GM21576 (cell line): ENCODE data around the gene VAV1.

ENCODE experiments used
- ATAC-seq: cut with Tn5 transposase; IDR thresholded peaks from one replicate; pipeline ENCODE4 v1.9.1; 2021; ENCODE audit warnings: mild to moderate bottlenecking, moderate library complexity; ENCODE audit not compliant: unreplicated experiment

The VAV1 gene, protein sequence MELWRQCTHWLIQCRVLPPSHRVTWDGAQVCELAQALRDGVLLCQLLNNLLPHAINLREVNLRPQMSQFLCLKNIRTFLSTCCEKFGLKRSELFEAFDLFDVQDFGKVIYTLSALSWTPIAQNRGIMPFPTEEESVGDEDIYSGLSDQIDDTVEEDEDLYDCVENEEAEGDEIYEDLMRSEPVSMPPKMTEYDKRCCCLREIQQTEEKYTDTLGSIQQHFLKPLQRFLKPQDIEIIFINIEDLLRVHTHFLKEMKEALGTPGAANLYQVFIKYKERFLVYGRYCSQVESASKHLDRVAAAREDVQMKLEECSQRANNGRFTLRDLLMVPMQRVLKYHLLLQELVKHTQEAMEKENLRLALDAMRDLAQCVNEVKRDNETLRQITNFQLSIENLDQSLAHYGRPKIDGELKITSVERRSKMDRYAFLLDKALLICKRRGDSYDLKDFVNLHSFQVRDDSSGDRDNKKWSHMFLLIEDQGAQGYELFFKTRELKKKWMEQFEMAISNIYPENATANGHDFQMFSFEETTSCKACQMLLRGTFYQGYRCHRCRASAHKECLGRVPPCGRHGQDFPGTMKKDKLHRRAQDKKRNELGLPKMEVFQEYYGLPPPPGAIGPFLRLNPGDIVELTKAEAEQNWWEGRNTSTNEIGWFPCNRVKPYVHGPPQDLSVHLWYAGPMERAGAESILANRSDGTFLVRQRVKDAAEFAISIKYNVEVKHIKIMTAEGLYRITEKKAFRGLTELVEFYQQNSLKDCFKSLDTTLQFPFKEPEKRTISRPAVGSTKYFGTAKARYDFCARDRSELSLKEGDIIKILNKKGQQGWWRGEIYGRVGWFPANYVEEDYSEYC

DNA sequence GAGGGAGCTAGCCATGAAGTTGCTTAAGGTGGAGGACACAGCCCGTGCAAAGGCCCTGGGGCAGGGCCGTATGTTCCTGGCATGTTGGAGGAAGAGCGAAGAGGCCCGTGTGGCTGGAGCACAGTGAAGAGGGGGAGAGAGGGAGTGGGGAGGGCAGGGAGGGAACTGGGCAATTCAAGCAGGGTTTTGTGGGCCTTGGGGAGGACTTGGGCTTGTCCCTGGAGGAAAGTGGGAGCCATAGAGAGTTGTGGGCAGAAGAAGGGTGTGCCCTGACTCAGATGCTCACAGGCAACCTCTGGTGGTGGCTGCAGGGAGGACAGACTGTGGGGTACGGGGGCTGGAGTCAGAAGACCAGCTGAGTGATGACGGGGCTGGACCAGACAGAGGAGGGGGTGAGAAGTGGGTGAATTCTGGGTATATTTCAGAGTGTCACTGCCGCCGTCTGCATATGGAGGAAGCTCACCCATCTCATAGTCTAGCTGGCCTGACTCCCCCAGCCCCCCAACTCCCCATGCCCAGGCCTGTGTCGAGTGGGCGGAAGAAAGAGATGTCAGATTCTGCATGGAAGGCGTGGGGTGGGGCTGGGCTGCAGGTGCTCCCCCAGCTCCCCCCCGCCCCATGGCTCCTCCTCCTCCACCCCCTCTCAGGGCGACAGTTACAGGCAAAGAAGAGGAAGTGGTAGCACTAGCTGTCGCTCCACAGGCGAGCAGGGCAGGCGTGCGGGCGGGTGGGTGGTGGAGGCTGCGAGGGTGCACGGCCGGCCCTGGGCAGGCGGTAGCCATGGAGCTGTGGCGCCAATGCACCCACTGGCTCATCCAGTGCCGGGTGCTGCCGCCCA is at the start of gene VAV1:
Gene VAV1, plus strand, starts transcription at position 681 of the 838 bp plus-strand sequence. Its CDS starts 100 bp downstream, at position 781.
- no peak for ATAC-seq

DNA sequence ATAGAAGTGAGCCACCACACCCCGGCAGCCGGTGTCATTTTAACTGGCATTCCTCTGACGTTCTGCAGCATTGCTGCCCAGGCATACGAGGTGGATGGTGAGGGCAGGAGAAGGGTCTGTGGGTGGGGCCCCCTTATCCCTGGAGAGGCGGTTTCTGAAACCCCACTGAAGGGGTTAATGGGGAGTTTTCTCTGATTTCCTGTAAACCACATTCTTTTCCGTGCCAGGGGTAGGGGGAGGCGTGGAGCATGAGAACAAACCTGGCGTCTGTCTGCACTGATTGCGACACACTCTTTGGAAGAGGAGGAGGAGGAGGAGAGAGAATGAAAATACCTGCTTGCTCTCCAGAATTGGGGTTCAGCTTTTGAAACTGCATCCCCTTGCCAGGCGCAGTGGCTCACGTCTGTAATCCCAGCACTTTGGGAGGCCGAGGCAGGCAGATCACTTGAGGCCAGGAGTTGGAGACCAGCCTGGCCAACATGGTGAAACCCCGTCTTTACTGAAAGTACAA is 49.3 kb upstream of the VAV1 start:
- ATAC-seq: no peak

DNA sequence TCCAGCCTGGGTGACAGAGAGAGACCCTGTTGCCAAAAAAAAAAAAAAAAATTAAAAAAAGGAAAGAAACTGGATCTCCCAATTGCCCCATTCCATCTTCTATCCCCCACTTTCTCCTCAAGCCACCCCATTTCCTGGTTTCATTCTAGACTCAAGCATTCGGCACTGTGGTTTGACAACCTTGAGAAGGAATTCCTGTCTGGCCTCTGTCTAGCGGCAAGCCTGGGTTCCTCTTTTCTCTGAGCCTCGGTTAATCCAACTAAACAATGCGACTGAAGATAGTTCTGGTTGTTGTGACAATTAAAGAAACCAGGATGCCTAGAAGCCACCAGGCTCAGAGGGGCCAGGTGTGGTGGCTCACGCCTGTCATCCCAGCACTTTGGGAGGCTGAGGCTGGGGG is 48.8 kb upstream of the VAV1 start:
- ATAC-seq: no peak

DNA sequence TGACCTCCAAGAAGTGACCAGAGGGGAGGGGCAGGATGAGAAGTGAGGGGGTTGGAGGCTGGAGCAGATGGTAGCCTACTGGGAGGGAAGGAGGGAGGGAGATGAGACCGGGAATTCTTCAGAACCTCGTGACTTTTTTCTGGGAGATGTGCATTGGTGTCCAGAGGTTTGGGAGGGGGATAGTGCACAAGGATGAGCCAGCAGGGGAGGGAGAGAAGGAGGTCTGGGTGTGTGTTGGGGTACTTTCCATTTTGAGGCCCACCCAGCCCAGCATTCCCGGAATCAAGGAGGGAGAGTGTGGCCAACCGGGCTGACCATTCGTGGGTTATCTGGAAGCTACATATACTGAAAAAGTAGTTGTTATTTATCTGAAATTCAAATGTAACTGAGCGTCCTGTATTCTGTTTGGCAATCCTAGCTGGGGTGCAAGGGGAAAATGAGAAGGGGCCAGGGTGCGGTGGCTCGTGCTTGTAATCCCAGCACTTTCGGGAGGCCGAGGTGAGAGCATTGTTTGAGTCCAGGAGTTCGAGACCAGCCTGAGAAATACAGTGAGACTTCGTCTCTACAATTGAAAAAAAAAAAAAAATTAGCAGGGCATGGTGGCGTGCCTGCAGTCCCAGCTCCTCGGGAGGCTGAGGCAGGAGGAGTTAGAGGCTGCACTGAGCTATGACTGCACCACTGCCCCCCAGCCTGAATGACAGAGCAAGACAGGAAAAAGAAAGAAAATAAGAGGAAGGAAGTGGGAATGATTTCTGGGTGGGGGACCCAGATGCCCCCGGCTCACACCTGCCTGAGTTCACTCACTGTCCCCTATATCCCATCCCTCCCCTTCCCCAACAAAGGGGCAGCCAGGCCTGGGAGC is 47.6 kb upstream of the VAV1 start:
- ATAC-seq: no peak

DNA sequence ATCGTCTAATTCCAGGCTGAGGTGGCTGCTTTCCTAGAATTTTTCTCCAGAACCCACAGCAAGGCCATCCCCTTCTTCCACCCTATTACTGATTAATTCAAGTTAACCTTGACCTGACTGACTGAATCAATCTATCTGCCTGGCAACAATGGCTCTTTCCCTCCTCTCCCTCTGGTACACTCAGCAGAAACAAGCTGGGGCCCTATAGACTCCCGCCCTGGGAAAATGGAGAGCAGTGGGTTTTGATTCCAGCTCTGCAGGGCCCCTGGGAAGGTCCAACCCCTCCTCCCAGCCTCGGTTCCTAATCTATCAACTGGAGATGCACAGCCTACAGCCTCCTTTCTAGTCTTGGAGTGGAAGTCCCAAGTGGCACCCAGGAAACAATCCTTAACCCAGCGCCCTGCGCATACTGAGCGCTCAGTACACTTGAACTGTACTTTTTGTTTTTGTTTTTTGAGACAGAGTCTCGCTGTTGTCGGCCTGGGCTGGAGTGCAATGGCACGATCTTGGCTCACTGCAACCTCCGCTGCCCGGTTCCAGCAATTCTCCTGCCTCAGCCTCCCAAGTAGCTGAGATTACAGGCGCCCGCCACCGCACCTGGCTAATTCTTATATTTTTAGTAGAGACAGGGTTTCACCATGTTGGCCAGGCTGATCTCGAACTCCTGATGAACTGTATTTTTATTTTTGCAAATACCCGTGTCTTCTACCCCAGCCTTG is 46.8 kb upstream of the VAV1 start:
- no peak for ATAC-seq

- no peak for ATAC-seq
Measured at GRCh38 chr19:6728346-6728745, 44.2 kb upstream of the VAV1 start.

GRCh38 chr19:6729573-6730152 is 42.8 kb upstream of the VAV1 start:
- no peak for ATAC-seq

DNA sequence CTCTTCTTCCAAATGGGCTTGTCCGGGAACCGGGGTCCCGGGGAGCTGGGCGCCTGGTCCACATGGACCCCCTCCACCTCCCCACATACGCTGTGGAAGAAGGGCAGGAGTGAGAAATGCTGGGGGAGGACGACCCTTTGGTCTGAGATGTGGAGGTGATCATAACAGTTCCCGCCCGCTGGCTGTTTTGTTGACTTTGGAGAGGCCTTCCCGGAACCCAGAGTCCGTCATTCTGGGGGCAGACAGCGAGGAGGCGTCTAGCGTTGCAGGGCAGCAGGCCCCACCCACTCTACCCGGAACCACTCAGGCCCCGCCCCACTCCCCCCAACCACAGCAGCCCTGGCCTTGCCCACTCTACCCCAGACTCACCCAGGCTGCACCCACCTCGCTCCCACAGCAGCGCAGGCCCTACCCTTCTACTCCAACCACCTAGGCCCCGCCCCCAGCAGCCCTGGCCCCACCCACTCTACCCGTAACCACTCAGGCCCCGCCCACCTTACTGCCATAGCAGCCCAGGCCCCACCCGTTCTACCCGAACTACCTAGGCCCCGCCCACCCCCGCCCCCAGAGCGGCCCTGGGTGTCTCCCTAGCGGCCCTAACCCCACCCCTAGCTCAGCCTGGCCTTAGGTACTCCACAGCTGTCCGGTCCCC is 42.2 kb upstream of the VAV1 start:
- no peak for ATAC-seq

DNA sequence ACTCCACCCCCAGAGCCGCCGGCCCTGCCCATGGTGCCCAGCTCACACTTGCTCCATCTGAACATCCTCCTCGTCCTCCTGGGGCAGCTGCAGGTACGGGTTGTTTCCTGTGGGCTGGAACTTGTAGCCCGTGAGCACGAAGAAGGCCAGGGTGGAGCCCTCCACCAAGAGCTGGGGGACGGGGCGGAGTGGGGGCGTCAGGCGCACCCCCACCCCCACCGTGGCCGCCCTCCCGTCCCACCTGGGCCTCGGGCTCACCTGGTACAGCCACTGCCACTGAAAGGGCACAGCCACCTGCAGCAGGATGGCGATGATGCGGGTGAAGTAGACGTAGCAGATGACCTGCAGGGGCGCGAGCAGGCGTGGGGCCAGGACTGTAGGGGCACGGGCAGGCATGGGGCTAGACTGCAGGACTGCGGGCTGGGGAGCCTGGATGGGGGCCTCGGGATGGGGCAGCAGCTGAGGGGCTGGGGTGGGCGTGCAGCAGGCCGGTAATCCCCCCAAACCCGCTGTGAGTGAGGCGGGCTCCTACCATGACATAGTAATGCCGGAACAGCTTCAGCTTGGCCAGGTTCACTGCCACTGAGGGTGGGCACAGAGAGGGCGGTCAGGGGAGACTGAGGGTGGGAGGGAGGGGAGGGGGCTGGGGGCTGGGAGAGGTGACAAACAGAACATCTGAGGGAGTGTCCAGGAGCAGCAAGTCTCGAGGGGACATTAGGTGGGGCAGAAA is 41.4 kb upstream of the VAV1 start:
- ATAC-seq: no peak

DNA sequence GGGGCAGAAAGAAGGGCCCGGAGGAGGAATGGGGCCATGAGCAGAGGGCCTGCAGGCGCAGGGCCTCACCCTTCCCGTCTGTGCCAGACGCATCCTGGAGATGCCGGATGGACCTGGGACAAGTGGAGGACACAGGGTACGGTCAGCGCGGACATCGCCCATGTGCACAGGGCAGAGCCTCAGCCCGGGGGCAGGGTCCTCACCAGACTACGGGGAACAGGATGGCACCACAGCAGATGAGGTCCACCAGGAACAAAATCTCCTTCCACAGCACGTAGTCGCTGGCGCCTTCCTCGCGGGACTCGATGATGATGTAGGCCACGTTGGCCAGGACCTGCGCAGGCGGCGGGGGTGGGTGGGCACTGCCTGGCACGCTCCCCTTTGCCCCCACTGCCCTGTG is 40.7 kb upstream of the VAV1 start:
- ATAC-seq: no peak

DNA sequence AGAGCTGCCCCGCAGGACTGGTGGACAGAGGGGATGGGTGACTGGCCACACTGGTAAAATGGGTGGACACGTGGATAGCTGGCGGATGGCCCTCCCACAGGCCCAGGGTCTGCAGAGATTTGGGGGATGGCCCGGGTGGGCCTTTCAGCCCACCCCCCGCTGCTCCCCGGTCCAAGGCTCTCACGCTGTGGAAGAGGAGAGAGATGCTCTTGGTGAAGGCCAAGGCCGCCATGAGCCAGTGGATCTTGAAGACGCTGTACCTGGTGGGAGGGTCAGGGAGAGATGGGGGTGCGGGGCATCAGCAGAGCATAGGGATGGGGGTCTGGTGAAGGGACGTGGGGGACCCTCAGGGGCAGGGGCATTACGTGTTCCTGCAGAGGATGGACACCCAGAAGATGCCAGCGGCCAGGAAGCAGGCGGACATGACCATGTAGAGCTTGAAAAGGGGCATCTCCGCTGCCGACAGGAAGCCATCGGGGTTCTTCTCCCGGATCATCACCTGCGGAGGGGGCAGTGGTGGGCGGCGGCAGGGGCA is 39.6 kb upstream of the VAV1 start:
- ATAC-seq: no peak

- ATAC-seq: no peak
Measured at GRCh38 chr19:6733338-6734095, 39.0 kb upstream of the VAV1 start.

GRCh38 chr19:6734096-6734696 is 38.3 kb upstream of the VAV1 start:
- no peak for ATAC-seq

DNA sequence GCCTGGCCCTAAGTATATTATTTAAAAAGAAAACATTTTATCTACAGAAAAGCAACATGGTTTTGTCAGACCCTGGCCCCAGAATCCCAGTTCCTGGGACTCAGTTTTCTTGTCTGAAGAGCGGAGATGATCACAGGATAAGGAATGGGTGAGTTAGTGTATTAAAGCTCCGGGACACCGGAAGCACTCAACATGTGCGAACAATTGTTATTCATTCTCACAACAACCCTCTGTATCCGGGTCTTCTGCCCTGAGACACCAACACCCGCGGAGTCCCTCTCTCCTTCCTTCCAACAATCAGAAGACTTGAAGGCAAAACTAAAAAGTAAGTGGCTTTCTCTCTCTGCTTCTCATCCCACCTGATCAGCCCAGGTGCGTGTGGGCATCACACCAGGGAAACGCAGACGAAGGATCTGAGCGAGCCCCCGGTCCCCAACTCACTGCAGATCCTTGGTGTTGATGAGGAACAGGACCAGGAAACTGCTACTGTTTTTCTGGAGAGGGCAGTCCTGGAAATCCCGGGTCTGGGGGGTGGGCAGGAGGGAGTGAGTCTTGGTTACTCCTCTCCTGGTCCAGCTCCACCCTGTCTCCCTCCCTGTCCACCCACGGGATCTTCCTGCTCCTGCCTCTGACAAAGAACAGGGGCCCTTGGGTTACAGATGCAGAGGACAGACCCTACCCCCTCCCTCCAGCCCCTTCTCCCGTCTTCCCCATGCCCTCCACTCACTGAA is 37.2 kb upstream of the VAV1 start:
- no peak for ATAC-seq

GRCh38 chr19:6736169-6736916 is 36.2 kb upstream of the VAV1 start:
- ATAC-seq: no peak
